ENCODE results near the gene EXOC3L2. TPM values are rescaled to one million over a fixed set of nuclear protein-coding genes. Genes with fewer than 3 reads are reported as not detected.

Gene EXOC3L2
- total RNA-seq, 1 experiment from 2014 or later = not detected

GRCh38 chr19:45186509-45187334, 58.5 kb downstream of the EXOC3L2 start:
- ChIA-PET POLR2A (ENCODE audit: unreplicated experiment) (interaction anchor here (0.6 kb wide), 1 partner anchor 9 kb away, joined by 6 read pairs; the partner anchor contains the start of gene TRAPPC6A), CTCF (interaction anchor here (0.6 kb wide), 1 partner anchor 34 kb away, joined by 4 read pairs; no protein-coding TSS in a partner anchor)
- TF ChIP-seq EZH2 (IDR thresholded peaks at IDR 0.05; ENCODE audit: low read length, unreplicated experiment) (no peak), EZH2phosphoT487 (IDR thresholded peaks at IDR 0.05; ENCODE audit: borderline replicate concordance, low read length) (no peak)
- TF ChIP-seq, protein P1, sequence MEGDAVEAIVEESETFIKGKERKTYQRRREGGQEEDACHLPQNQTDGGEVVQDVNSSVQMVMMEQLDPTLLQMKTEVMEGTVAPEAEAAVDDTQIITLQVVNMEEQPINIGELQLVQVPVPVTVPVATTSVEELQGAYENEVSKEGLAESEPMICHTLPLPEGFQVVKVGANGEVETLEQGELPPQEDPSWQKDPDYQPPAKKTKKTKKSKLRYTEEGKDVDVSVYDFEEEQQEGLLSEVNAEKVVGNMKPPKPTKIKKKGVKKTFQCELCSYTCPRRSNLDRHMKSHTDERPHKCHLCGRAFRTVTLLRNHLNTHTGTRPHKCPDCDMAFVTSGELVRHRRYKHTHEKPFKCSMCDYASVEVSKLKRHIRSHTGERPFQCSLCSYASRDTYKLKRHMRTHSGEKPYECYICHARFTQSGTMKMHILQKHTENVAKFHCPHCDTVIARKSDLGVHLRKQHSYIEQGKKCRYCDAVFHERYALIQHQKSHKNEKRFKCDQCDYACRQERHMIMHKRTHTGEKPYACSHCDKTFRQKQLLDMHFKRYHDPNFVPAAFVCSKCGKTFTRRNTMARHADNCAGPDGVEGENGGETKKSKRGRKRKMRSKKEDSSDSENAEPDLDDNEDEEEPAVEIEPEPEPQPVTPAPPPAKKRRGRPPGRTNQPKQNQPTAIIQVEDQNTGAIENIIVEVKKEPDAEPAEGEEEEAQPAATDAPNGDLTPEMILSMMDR (conservative IDR thresholded peaks at IDR 0.05; ENCODE audit: low read depth, low read length) = no peak
- Histone ChIP-seq H4K20me1 (ENCODE audit: low read length) (no peaks in the 10 kb centered on the region), H3K4me3 (ENCODE audit: low read length) (no peak overlapping the region), H3K27me3 (ENCODE audit: low read length) (no peaks in the 10 kb centered on the region), H3K4me1 (ENCODE audit: insufficient read depth, low read length) (peaks cover 5% of the 10 kb centered on the region), H3K27ac (ENCODE audit: low read length) (no peak overlapping the region), H3K79me2 (ENCODE audit: low read length) (peaks cover 2% of the 10 kb centered on the region), H3K9ac (ENCODE audit: low read length) (no peak overlapping the region), H3F3A (ENCODE audit: low read length, unreplicated experiment) (no peaks in the 10 kb centered on the region), H2AFZ (ENCODE audit: low read length) (no peak overlapping the region), H3K9me2 (replicated peaks; ENCODE audit: low read length) (no peaks in the 10 kb centered on the region), H3K36me3 (ENCODE audit: low read depth, low read length) (no peaks in the 10 kb centered on the region), H3K4me2 (ENCODE audit: low read length) (no peak overlapping the region), H3K9me3 (ENCODE audit: low read length) (no peaks in the 10 kb centered on the region)
- DNase-seq (peak; percentile 62), ATAC-seq (peak; percentile 81)
- BruUV-seq (replicated peaks) = no TSS peak
- intact Hi-C loops (cut with micrococcal nuclease) = no loop called here

GRCh38 chr19:45184115-45184514, 61.1 kb downstream of the EXOC3L2 start:
- Histone ChIP-seq H3K9me2 (replicated peaks; ENCODE audit: low read length) (no peaks in the 10 kb centered on the region), H3K9me3 (ENCODE audit: low read length) (no peaks in the 10 kb centered on the region), H2AFZ (ENCODE audit: low read length) (no peak overlapping the region), H3K4me2 (ENCODE audit: low read length) (no peak overlapping the region), H3K4me3 (ENCODE audit: low read length) (no peak overlapping the region), H3K36me3 (ENCODE audit: low read depth, low read length) (no peaks in the 10 kb centered on the region), H3F3A (ENCODE audit: low read length, unreplicated experiment) (no peaks in the 10 kb centered on the region), H3K79me2 (ENCODE audit: low read length) (peaks cover 28% of the 10 kb centered on the region), H3K4me1 (ENCODE audit: insufficient read depth, low read length) (peaks cover 16% of the 10 kb centered on the region), H3K27ac (ENCODE audit: low read length) (no peak overlapping the region), H3K27me3 (ENCODE audit: low read length) (no peaks in the 10 kb centered on the region), H3K9ac (ENCODE audit: low read length) (no peak overlapping the region), H4K20me1 (ENCODE audit: low read length) (no peaks in the 10 kb centered on the region)
- ATAC-seq = no peak
- BruUV-seq (replicated peaks) = no TSS peak
- DNase-seq = no peak
- intact Hi-C loops (cut with micrococcal nuclease) = no loop called here
- ChIA-PET POLR2A (ENCODE audit: unreplicated experiment) (no interaction called here), CTCF (no interaction called here)
- TF ChIP-seq EZH2 (IDR thresholded peaks at IDR 0.05; ENCODE audit: low read length, unreplicated experiment) (no peak), EZH2phosphoT487 (IDR thresholded peaks at IDR 0.05; ENCODE audit: borderline replicate concordance, low read length) (no peak)
- TF ChIP-seq, protein P1 (conservative IDR thresholded peaks at IDR 0.05; ENCODE audit: low read depth, low read length) = no peak

- no peak overlapping the region for H2AFZ ChIP-seq (ENCODE audit: low read length)
- no peaks in the 10 kb centered on the region for H4K20me1 ChIP-seq (ENCODE audit: low read length)
- H3K79me2 ChIP-seq (ENCODE audit: low read length) = peaks cover 31% of the 10 kb centered on the region
- DNase-seq (peak; percentile 79), ATAC-seq (no peak)
- H3K36me3 ChIP-seq (ENCODE audit: low read depth, low read length) = no peaks in the 10 kb centered on the region
- H3K9me2 ChIP-seq (replicated peaks; ENCODE audit: low read length) = no peaks in the 10 kb centered on the region
- H3K4me3 ChIP-seq (ENCODE audit: low read length) = no peak overlapping the region
- H3K27ac ChIP-seq (ENCODE audit: low read length) = peak overlapping the region; percentile 34
- no peak for TF ChIP-seq EZH2 (IDR thresholded peaks at IDR 0.05; ENCODE audit: low read length, unreplicated experiment)
- TF ChIP-seq, protein P1 (conservative IDR thresholded peaks at IDR 0.05; ENCODE audit: low read depth, low read length) = no peak
- no peak for TF ChIP-seq EZH2phosphoT487 (IDR thresholded peaks at IDR 0.05; ENCODE audit: borderline replicate concordance, low read length)
- no peaks in the 10 kb centered on the region for H3K27me3 ChIP-seq (ENCODE audit: low read length)
- no peak overlapping the region for H3K9ac ChIP-seq (ENCODE audit: low read length)
- CTCF ChIA-PET = no interaction called here
- H3K4me1 ChIP-seq (ENCODE audit: insufficient read depth, low read length) = peaks cover 16% of the 10 kb centered on the region
- intact Hi-C loops (cut with micrococcal nuclease) = no loop called here
- H3K4me2 ChIP-seq (ENCODE audit: low read length) = no peak overlapping the region
- no peaks in the 10 kb centered on the region for H3F3A ChIP-seq (ENCODE audit: low read length, unreplicated experiment)
- no peaks in the 10 kb centered on the region for H3K9me3 ChIP-seq (ENCODE audit: low read length)
- POLR2A ChIA-PET (ENCODE audit: unreplicated experiment) = interaction anchor here (0.6 kb wide), 1 partner anchor 11 kb away, joined by 4 read pairs; no protein-coding TSS in a partner anchor
- no TSS peak for BruUV-seq (replicated peaks)
Observed at GRCh38 chr19:45182758-45183157, 62.4 kb downstream of the EXOC3L2 start.
